NCI-H146 (cell line): ENCODE data around the gene PIM2.
"Not testable (repeated sequence)": the region's sequence is repeated elsewhere in the genome, so short reads cannot be mapped to it uniquely, and the experiment has no call there.

ENCODE experiments used
- DNase-seq: peaks from one replicate; lab custom pipeline; 2025; lab: John Stamatoyannopoulos, UW

PIM2 gene

DNA sequence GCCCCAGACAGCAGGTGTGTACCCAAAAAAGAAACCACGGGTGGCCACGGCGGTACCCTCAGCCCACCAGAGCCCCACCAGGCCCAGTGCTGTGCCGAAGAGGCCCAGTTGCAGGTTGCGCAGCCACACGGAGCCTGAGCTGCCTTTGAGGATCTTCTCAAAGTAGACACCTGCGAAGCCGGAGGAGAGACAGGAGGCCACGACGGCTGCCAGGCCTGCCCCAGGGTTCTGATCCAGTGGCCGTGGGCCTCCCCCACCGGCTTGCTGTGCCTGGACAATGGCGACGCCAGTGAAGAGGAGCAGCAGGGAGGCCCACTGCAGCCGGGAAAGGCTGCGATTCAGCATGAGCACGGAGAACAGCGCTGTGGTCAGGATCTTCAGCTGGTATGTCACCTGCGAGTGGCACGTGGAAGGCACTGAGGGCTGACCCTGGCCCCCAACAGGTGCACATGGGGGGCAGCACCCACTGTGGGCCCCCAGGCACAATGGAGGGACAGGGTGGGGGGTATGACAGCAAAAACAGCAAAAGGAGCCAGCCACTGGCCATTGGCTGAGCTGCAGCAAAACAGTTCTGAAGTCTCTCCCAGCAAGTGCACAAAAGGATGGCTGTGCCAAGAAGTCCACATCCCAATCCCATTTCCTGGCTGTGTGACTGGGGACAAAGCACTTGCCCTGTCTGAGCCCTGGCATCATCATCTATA is 13.6 kb downstream of the PIM2 start:
- DNase-seq = no peak

DNA sequence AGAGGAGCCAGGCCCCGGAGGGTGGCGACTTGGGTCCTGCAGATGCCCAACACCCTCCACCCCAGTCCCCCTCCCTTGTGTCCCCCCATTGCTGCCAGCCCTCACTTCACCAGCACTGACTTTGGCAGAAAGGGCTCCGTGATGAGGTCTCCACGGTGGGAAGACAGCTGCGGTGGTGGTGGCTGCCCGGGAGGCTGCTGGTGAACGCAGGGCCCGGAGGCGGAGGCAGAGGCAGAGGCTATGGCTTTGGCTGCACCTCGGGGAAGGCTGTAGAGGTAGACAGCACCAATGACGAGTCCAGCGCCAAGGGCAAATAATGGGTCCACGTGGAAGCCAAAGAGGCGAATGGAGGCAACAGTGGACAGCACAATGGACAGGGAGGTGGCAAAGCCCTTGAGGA is 14.2 kb downstream of the PIM2 start:
- DNase-seq = no peak

DNA sequence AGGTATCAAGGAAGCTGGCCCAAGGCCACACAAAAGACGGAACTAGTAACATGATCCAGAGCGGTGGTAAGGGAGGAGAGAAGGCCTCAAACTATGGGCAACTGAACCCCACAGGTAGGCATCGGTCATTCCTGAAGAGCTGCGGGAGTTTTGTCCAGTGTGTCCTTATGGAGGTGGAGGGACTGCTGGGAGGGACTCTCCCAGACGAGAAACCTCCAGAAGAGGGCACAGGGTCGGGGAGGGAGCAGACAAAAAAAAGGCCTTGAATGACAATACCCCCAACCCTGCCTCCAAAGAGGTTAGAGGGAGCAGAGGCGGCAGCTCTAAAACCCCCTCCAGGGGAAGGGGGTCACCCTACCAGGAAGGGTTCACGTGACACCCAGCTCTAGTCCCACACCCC is 14.6 kb downstream of the PIM2 start:
- DNase-seq = no peak

DNA sequence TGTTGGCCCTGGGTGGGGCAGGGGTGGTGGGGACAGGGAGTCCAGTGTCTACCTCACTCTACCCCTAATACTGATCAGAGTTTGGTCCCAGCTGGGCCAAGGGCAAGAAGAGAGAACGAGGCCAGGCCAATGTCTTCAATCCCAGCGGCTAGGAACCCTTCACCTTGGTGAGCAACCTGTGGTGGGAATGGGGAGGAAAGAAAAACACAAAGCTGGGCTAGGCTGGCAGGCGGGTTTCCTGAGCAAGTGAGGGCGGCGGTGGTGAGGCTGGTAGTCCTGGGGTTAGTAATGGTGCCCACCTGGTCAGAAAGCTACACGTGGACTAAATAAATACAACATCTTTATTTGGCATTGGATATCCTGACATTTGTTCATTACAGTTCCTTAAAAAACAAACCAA is 15.5 kb downstream of the PIM2 start:
- no peak for DNase-seq

DNA sequence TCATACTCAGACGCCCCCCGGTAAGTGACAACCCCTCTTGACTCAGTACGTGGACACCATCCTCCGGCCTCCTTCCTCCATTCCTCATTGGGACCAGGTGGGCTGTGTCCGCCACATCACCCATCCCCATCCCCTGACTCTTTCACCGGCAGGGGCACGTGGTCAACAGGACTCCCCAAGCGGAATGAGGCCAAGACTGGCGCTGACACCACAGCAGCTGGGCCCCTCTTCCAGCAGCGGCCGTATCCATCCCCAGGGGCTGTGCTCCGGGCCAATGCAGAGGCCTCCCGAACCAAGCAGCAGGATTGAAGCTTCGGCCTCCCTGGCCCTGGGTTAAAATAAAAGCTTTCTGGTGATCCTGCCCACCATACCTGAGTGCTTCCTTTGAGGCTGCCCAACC is 16.0 kb downstream of the PIM2 start:
- no peak for DNase-seq

DNA sequence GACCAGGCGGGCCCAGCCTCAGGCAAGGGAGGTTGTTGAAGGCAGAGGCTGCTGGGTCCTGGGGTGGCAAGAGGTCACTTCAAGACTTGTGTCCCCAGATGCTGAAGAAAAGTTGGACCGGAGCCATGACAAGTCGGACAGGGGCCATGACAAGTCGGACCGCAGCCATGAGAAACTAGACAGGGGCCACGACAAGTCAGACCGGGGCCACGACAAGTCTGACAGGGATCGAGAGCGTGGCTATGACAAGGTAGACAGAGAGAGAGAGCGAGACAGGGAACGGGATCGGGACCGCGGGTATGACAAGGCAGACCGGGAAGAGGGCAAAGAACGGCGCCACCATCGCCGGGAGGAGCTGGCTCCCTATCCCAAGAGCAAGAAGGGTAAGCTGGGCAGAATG is 16.7 kb downstream of the PIM2 start:
- DNase-seq = no peak

DNA sequence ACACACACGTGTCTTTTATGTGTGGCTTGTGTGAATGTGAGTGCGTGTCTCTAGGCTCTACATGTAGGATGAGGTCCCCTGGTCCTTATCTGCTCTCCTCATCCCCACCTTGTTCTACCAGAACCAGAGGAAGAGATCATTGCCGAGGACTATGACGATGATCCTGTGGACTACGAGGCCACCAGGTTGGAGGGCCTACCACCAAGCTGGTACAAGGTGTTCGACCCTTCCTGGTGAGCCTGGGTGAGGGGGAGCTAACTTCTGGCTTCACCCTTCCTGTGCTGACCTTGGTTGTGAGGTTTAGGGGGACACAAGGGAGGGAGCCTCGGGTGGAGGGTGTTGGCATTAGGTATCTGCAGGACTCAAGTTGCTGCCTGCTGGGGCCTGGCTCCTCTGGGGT is 17.8 kb downstream of the PIM2 start:
- DNase-seq = no peak

DNA sequence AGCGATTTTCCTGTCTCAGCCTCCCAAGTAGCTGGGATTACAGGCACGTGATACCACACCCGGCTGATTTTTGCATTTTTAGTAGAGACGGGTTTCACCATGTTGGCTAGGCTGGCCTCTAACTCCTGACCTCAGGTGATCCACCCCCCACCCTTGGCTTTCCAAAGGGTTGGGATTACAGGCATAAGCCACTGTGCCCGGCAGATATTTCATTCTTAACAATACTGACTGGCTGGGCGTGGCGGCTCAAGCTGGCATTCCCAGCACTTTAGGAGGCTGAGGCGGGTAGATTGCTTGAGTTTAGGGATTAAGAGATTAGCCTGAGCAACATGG is 19.8 kb downstream of the PIM2 start:
- no peak for DNase-seq

DNA sequence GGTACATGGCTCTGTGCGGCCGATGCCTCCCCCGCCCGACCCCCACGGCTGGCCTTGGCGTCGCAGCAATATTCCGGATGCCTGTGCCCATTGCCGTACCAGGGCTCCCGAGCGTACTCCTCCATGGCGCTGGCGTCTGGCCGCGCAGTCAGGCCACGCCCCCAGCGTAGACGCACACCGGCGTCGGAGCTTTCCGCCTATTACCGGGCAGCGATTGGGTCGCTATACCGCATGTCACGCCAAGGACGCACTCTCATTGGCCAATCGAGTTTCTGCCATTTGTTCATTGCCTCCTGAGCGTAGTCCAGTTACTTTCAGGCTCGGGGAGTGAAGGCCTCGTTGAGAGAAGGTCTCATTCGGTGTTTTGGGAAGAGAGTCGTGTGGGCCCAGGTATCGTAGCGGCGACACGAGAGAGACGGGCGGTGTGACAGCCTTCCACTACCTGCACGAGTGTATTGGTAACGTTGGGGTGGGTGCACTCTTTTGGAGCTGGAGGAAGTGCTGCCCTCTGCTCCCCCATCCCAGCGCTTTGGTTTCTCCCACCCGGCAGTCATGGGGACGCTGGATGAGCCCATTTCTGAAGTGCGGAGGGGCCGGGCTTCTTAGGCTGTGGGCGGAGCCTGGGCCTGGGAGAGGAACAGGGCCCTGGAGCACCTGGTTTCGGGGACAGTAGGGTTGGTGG is 21.1 kb downstream of the PIM2 start, which contains the start of the genes PQBP1 and TIMM17B:
Gene PQBP1 (plus strand): TSS at position 306 of the 682 bp plus-strand sequence. CDS start 580 bp downstream, outside the sequence.
Gene TIMM17B (minus strand): TSS at position 144 of the 682 bp plus-strand sequence. CDS start 19 bp downstream, at position 125.
- DNase-seq = peak; percentile 96

DNA sequence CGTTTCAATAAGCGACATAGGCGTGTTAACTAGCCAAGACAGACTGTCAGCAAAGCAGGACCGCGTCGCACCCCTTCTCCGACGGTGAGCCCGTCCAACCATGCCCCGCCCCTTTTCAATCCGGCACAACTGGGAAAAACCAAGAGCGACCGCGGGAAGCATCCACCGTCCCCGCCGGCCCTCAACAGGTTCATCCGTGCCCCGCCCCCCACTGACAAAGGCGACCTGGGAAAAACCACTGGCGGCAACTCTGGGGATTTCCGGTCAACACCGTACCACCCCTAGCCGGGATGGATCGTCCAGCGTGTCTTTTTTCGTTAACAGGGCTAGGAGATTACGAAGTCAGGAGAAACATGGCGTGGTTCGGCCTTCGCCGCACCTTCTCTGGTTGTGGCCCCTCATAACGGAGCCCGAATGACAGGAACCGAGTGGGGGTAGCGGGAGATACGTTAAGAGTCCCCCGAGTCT is 21.6 kb downstream of the PIM2 start:
- peak; percentile 91 for DNase-seq

DNA sequence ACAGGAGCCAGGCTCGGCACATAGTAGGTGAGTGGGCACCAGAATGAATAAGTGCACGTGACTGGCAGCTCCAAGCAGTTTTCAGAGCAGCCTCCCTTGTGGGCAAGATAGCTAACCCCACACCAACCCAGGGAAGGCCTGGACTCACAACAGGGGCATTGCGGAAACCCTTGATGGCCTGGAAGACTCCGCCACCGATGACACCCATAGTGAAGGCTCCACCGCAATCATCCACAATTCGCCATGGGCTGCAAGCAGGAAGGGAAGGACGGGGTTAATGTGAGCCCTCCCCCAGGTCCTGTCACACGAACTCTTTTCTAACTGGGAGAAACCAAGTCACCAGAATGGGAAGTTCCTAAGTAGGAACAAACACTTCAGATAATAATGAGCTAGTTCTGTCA is 22.2 kb downstream of the PIM2 start:
- DNase-seq = peak; percentile 35

DNA sequence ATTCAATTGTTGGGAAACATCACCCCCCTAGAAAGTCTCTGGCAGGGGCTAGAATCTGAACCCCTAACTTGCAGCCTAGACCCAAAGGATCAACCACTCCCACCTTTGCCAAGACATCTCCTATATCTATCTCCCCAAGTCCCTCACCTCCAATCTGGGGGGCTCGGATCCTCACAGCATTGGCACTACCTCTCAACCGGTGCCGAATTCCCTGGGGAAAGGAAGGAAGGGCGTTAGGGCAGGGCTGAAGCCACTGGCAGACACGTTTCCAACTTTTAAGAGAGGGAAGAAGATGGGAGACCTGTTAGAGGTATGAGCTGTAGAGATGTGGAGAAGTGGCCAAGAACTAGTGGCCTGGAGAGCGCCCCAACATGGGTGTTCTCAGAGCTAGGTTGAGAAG is 23.9 kb downstream of the PIM2 start:
- DNase-seq = no peak

DNA sequence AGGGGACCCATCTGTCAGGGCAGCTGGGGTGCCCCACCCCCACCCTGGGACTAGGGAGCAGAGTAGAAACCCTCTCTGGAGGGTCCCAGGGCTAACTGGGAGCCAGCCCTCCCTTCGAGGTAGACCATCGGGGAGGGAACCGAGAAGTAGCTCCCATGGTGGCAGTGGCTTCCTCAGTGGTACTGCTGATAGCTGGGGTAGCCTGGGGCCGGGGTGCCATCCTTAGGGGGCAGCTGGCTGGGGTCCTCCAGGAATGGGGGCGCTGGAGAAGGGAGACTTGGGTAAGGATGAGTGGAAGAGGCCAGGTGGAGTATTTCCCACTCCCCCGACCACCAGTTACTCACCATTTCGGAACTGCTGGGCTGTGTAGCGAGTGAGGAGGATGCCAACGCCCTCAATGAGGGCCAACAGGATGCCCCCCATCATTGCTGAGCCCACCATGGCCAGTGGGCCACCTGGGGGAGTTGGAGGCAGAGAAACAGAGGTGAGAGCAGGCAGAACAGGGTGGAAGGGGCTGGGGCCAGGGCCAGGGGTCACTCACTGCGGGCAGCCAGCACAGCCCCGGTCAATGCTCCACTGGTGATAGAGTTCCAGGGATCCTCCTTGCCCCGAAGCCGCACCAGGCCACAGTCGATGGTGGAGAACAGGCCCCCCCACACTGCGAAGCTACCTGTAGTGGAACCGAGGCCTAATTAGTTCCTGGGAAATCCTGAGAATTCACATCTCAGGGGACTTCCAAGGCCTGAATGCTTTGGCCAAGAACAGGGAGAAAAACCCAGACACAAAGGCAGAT is 25.1 kb downstream of the PIM2 start:
- no peak for DNase-seq

DNA sequence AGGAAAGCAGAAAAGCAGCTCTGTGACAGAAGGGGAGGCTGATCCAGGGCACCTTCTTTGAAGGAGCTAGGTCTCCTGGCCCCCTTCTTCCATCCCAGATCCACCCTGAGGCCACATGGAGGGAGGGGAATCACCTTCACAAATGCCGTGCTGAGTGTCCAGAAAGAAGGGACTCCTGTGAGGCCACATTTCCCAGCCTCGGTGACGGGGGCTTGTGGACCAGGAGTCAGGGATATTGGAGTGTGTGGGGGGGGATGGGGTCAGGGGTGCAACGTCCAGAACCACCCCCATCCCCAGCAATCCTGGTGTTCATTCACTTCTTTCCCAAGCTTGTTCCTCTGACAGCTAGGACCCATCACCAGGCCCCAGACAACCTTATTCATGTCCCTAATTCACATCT is 25.9 kb downstream of the PIM2 start:
- no peak for DNase-seq

DNA sequence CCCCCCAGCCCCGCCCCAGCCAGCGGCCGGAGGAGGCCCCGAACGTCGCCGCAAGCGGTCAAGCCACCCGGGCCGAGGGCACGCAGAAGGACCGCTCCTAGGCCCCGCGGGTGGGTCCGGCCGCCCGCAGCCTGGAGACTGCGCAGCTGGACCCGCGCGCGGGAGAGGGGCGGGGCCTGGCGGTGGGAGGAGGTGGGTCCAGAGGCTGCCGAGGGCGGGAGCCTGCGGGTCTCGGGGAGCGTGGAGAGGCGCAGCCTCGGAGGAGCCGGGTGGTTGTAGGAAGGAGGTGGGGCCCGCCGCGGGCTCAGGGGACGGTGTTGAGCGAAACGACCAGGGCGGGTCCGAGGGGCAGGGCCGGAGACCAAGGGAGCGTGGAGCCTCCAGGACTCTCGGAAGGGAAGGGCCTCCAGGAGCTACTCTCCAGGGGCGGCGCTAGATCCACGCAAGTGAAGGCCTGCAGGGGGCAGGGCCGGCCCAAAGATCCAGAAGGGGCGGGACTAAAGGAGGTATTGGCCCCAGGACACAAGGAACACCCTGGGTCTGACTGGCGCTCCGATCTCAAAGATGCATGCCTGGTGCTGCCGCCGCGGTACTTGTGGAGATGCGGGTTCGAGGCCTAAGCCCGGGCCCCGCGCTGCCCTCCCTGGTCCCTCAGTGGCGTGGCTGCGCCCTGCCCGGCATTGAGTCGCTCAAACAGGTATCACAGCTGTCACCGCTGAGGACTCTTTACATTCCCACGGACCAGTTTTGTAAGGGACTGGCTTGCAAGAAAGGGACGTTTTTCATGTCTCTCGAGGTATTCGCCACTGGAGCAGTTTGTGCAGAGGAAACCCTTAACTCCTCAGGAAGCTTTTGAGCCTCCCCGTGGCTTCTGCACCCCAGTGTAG is 27.2 kb downstream of the PIM2 start:
- DNase-seq = peak; percentile 92

DNA sequence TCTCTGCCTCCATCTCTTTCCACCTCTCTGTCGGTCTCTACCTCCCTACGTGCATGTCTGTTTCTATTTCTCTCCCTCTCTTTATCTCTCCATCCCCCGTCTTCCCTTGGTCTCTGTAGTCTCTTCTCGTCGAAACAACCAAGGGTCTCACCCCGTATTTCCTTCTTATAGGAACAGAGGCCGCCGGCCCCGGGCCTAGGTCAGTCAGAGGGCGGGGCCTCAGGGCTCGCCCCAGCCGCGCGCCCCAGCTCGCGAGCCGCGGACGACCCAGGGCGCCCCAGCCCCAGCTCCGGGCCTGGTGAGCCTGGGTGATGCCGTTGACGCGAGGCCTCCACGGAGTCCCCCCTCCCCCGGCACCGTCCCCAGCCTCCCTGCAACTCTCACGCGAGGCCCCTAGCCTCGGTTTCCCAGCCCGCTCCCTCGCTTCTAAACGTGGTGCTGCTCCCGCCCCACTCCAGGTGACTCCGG is 27.9 kb downstream of the PIM2 start:
- DNase-seq = peak; percentile 60

DNA sequence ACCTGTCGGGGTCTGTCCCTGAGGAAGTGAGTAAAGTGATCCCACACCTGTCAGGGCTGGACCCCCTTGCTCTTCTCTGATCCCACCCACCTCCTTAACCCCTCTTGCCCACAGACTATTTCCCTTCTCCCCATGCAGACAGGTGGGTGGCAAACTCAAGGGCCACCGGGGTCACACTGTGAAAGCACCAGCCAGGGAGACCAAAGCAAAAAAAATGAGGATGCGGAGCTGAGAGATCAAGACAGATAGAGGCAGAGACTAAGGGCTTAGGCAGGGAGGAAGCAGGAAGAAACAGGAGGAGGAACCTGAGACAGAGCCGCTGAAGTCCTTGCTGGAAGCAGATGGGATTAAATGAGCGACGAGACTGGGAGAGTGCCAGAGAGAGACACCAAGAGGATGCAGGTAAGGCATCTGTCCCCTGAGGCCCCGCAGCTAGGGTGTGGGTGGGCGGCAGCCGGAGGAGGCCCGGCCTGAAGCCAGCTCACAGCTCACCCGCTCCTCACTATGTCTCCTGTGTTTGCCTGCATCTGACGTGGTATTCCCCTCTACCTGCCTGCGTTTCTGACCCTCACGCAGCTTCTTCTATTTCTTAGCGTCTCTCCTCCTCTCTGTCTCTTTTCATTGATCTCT is 28.4 kb downstream of the PIM2 start:
- no peak for DNase-seq

DNA sequence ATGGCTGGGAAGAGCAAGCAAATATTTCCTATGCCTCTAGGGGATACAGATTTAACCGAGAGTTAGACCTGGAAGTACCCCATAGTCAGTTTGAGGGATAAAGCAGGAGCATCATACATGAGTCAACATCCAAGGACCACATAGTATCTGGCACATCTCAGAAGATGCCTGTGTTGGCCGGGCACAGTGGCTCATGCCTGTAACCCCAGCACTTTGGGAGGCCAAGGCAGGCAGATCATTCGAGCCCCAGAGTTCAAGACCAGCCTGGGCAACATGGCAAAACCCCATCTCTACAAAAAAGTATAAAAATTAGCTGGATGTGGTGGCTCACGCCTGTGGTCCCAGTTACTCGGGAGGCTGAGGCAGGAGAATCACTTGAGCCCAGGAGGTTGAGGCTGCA is 32.2 kb downstream of the PIM2 start:
- not testable (repeated sequence) for DNase-seq

DNA sequence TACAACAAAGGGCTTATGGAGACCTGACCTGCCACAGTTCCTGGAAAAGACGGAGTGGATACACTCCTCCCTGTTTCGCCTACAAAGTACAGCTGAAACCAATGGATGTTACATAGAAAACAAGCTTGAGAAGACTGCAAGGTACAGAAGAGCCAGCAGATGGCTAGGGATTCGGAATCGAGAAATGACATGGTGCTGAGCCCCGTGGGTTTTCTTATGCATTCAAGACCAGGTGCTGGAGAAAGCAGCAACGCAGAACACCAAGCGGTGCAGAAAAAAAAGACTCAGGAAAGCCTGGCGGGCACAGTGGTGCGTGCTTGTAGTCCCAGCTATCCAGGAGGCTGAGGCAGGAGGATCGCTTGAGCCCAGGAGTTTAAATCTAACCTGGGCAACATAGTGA is 35.1 kb downstream of the PIM2 start:
- peak; percentile 33 for DNase-seq

DNA sequence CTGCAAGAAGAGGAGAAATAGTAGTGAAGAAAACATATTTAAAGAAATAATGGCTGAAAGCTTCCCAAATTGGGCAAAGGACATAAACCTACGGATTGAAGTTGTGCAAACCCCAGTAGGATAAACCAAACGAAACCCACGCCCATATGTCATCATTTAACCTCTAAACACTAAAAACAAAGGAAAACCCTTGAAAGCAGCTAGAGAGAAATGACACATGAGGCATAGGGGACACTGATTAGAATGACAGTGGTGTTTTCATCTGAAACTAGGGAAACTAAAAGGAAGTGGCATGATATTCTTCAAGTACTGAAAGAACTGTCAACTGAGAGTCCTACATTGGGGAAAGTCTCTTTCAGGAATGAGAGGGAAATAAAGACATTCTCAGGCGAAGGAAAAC is 41.9 kb downstream of the PIM2 start:
- DNase-seq = not testable (repeated sequence)

DNA sequence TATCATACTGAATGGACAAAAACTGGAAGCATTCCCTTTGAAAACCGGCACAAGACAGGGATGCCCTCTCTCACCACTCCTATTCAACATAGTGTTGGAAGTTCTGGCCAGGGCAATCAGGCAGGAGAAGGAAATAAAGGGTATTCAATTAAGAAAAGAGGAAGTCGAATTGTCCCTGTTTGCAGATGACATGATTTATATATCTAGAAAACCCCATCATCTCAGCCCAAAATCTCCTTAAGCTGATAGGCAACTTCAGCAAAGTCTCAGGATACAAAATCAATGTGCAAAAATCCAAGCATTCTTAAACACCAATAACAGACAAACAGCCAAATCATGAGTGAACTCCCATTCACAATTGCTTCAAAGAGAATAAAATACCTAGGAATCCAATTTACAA is 46.8 kb downstream of the PIM2 start:
- not testable (repeated sequence) for DNase-seq
